Fibroblast of mammary gland (primary cell): ENCODE measurements around the gene UBE2F.

Source experiments
- DNase-seq: peaks from one replicate; pipeline ENCODE4 v3.0.0-alpha.2; 2010; ENCODE audit warnings: low read depth
- H3K4me3 ChIP-seq: 2 replicates; pipeline ENCODE4 v1.5.1; 2011; ENCODE audit warnings: low read depth, mild to moderate bottlenecking, low read length, moderate library complexity; ENCODE audit not compliant: control insufficient read depth
- CTCF ChIP-seq: conservative IDR thresholded peaks from 2 replicates; pipeline ENCODE4 v1.5.1; 2011; ENCODE audit warnings: low read depth, low read length, inconsistent platforms; ENCODE audit not compliant: control insufficient read depth, insufficient read depth

Gene UBE2F, protein sequence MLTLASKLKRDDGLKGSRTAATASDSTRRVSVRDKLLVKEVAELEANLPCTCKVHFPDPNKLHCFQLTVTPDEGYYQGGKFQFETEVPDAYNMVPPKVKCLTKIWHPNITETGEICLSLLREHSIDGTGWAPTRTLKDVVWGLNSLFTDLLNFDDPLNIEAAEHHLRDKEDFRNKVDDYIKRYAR

DNA sequence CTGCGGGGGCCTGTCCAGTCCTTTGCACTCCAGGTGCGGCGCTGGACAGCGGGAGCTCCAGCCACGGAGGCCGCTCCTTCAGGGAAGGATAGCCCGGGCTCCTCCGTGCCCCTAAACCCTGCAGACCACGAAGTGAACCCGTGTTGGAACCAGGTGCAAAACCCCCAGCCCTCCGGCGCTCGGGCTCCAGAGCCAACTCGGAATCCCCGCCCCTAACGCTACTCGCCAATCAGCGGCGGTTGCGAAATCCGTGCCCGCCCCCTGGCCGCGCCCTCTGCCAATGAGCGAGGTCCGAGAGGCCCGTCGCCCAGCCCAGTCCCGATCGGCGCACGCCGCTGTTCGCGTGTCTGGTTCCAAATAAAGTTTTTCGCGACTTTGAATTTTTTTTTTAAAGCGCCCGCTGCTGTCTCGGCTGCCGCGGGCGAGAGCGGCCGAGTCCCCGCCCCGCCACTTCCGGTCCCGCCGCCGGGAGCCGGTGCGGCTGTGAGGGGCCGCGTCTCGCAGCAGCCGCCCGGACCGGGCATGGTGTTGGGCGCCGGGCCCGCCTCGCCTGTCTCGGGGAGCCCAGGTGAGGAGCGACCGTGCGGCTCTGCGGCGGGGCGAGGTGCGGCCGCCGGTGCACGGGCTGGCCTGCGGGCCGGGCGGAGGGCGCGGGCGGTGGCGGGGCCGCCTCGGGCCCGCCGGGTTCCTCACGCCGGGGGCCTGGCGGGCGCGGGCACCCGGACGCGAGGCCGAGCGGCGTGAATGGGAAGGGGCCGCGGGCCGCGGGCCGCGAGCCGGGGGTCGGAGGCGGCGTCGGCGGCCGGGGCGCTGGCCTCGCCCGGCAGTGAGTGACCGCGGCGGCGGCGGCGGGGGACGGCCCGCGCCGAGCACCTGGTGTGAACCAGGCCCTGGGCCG is at the start of gene UBE2F:
TSS of gene UBE2F (plus strand) at position 450 of the 898 bp plus-strand sequence. CDS start 6,094 bp downstream, outside the sequence.
- H3K4me3 ChIP-seq = peak within 1 kb of the TSS; percentile 74
- peak; percentile 95 for DNase-seq
- no peak for TF ChIP-seq CTCF

DNA sequence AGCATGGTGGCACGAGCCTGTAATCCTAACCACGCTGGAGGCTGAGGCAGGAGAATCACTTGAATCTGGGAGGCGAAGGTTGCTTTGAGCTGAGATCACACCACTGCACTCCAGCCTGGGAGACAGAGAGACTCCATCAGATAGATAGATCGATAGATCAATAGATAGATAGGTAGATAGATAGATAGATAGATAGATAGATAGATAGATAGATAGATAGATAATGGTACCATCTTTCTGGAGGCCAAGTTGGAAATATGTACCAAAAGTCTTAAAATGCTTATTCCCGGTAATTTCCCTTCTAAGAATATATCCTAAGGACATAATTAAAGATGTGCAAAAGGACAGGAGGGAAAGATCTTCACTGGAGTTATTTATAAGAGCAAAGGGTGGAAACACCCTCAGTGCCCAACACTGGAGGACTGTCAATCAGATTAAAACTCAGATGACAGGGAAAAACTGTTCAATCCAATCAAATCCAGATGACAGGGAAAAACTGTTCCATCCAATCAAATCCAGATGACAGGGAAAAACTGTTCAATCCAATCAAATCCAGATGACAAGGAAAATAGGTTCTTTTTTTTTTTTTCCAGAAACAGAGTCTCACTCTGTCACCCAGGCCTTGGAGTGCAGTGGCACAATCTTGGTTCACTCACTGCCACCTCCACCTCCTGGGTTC is 49.0 kb upstream of the UBE2F start:
- DNase-seq = no peak
- no peak for TF ChIP-seq CTCF

GRCh38 chr2:237919593-237919992 is 47.2 kb upstream of the UBE2F start:
- H3K4me3 ChIP-seq = no peak overlapping the region
- TF ChIP-seq CTCF = no peak
- no peak for DNase-seq

More for the DNA sequence above, 49.0 kb upstream of the UBE2F start:
- H3K4me3 ChIP-seq = no peak overlapping the region

- peak; percentile 75 for DNase-seq
- no peak overlapping the region for H3K4me3 ChIP-seq
- no peak for TF ChIP-seq CTCF
Observed at GRCh38 chr2:237920673-237921072, 46.1 kb upstream of the UBE2F start.

DNA sequence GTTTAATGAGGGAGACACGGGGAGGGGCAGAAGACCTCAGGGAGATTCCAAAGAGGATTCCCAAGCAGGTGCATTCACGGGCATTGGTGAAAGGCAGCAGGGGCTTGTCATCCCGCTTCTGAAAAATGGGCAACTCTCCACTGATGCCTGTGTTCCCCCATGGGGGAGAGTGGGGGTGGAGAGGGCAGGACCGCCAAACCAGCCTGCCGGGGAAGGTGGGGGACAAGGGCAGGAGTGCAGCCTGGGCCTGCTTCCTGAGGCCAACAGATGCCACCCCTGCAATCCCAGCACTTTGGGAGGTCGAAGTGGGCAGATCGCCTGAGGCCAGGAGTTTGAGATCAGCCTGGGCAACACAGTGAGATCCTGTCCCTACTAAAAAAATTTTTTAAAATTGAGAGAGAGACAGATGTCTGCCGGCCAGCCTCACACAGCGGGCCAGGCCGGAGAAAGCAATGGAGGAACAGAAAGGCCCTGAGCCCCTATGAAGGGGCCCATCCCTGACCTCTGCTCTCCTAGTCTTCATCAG is 44.8 kb upstream of the UBE2F start:
- TF ChIP-seq CTCF = no peak
- no peak for DNase-seq
- H3K4me3 ChIP-seq = no peak overlapping the region

DNA sequence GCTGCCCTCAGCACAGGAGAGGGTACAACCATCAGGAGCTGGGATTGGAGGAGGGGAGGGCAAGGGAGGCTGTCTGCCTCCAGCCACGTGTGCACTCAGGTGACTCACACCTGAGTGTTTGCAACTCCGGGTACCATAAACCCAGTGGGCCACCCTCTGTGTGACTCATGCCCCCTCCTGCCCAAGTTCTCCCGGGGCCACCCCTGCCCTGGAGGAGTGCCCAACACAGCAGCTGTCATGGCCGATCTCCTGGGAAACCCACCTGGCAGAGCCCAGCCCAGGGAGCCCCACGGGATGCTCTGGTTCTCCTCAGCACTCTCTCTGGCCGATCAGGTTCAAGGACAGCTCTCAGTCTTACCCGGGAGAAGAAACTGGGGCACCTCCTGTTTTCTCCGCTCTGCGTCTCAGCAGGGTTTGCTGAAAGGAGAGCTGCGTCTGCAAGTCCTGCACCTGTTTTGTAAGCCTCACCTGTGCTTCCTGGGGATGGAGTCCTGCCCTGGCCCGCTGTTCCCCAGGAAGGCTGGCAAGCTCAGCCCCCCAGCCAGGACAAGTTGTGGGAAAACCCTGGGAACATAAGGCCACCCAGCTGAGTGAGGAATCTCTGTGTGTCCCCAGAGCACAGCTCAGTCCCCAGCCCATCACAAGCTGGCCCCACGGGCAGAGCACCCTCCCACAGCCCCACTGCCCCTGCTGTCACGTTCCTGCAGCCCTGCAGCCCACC is 44.0 kb upstream of the UBE2F start:
- H3K4me3 ChIP-seq = no peak overlapping the region
- DNase-seq = no peak
- TF ChIP-seq CTCF = no peak
